ENCODE measurements around the gene HOXD13. TPM values are rescaled to one million over a fixed set of nuclear protein-coding genes. Genes with fewer than 3 reads are reported as not detected.

HOXD13 gene
- total RNA-seq, 8 experiments from 2014 or later: 0.05 to 7.1 (median 0.28) TPM; not detected in 2

- Histone ChIP-seq H3K27ac (no peak overlapping the region), H3K4me1 (replicated peaks in 1 of 2) (peaks cover 0 to 24% of the 10 kb centered on the region in 2 donors), H3K4me3 (no peak overlapping the region)
- WGBS, 10 experiments: 0 to 40% (median 8%) methylated on average over 2 to 15 of the region's 25 CpGs
- ATAC-seq (replicated peaks in 6 of 8): peak in 1 of 8 experiments; percentile 2
- in situ Hi-C loops (cut with MboI; ENCODE audit: low pct_unique_long_range_greater_than_20kb in 2 of 9, low sequenced_read_pairs in 9 of 9, unreplicated experiment in 9 of 9): loop anchor here in 3 of 9 experiments (25.0 kb wide), 3 partner anchors 706 to 1656 kb away; no protein-coding TSS in a partner anchor
Observed at GRCh38 chr2:176105730-176106580, 13.4 kb downstream of the HOXD13 start.

GRCh38 chr2:176106581-176107539 is 14.3 kb downstream of the HOXD13 start, which contains the start of gene HOXD11:
HOXD11 (plus strand) TSS chr2:176107280; CDS start chr2:176107356, 76 bp downstream.
- peak within 1 kb of the TSS in 4 of 5 donors; percentile 1 to 18 (median 12) for H3K4me3 ChIP-seq
- ATAC-seq (replicated peaks in 6 of 8): peak; percentile 13 to 77 (median 59)
- in situ Hi-C loops (cut with MboI; ENCODE audit: low pct_unique_long_range_greater_than_20kb in 2 of 9, low sequenced_read_pairs in 9 of 9, unreplicated experiment in 9 of 9): loop anchor here in 3 of 9 experiments (25.0 kb wide), 3 partner anchors 705 to 1655 kb away; no protein-coding TSS in a partner anchor
- 0 to 12% (median 4%) methylated on average over 1 to 10 of the region's 85 CpGs; no CpG with 5 or more reads in 2 of the 10 experiments for WGBS, 10 experiments
- H3K27ac ChIP-seq: no peak within 1 kb of the TSS
- peaks cover 0 to 24% of the 10 kb centered on the region in 2 donors for H3K4me1 ChIP-seq (replicated peaks in 1 of 2)

- WGBS, 10 experiments: no CpG with 5 or more reads among the region's 59 CpGs
- Histone ChIP-seq H3K27ac (no peak overlapping the region), H3K4me3 (peak overlapping the region in 3 of 5 donors; percentile 1 to 18 (median 14)), H3K4me1 (replicated peaks in 1 of 2) (peaks cover 0 to 24% of the 10 kb centered on the region in 2 donors)
- in situ Hi-C loops (cut with MboI; ENCODE audit: low pct_unique_long_range_greater_than_20kb in 2 of 9, low sequenced_read_pairs in 9 of 9, unreplicated experiment in 9 of 9): loop anchor here in 3 of 9 experiments (25.0 kb wide), 3 partner anchors 705 to 1655 kb away; no protein-coding TSS in a partner anchor
- peak in 4 of 8 experiments; percentile 11 to 17 (median 14) for ATAC-seq (replicated peaks in 6 of 8)
Observed at GRCh38 chr2:176107731-176108181, 15.2 kb downstream of the HOXD13 start.

- WGBS, 10 experiments: 0 to 100% (median 18%) methylated on average over 1 to 19 of the region's 26 CpGs; no CpG with 5 or more reads in 1 of the 10 experiments
- in situ Hi-C loops (cut with MboI; ENCODE audit: low pct_unique_long_range_greater_than_20kb in 2 of 9, low sequenced_read_pairs in 9 of 9, unreplicated experiment in 9 of 9): loop anchor here in 3 of 9 experiments (25.0 kb wide), 3 partner anchors 703 to 1653 kb away; no protein-coding TSS in a partner anchor
- no peak overlapping the region for H3K27ac ChIP-seq
- ATAC-seq (replicated peaks in 6 of 8): no peak
- H3K4me1 ChIP-seq (replicated peaks in 1 of 2): peaks cover 0 to 20% of the 10 kb centered on the region in 2 donors
- H3K4me3 ChIP-seq: no peak overlapping the region
Observed at GRCh38 chr2:176109192-176109901, 16.8 kb downstream of the HOXD13 start.

GRCh38 chr2:176109946-176110345 is 17.4 kb downstream of the HOXD13 start:
- Histone ChIP-seq H3K27ac (no peak overlapping the region), H3K4me1 (replicated peaks in 1 of 2) (peaks cover 0 to 16% of the 10 kb centered on the region in 2 donors), H3K4me3 (no peak overlapping the region)
- WGBS, 10 experiments: 0 to 57% (median 20%) methylated on average over 1 to 4 of the region's 4 CpGs; no CpG with 5 or more reads in 3 of the 10 experiments
- in situ Hi-C loops (cut with MboI; ENCODE audit: low pct_unique_long_range_greater_than_20kb in 2 of 9, low sequenced_read_pairs in 9 of 9, unreplicated experiment in 9 of 9): loop anchor here in 3 of 9 experiments (25.0 kb wide), 3 partner anchors 702 to 1652 kb away; no protein-coding TSS in a partner anchor
- ATAC-seq (replicated peaks in 6 of 8): no peak

GRCh38 chr2:176110415-176111308 is 18.1 kb downstream of the HOXD13 start:
- H3K4me3 ChIP-seq: no peak overlapping the region
- ATAC-seq (replicated peaks in 6 of 8): no peak
- peaks cover 0 to 16% of the 10 kb centered on the region in 2 donors for H3K4me1 ChIP-seq (replicated peaks in 1 of 2)
- 0 to 67% (median 26%) methylated on average over 1 to 7 of the region's 7 CpGs for WGBS, 10 experiments
- H3K27ac ChIP-seq: no peak overlapping the region
- in situ Hi-C loops (cut with MboI; ENCODE audit: low pct_unique_long_range_greater_than_20kb in 2 of 9, low sequenced_read_pairs in 9 of 9, unreplicated experiment in 9 of 9): loop anchor here in 3 of 9 experiments (25.0 kb wide), 3 partner anchors 702 to 1652 kb away; no protein-coding TSS in a partner anchor

- in situ Hi-C loops (cut with MboI; ENCODE audit: low pct_unique_long_range_greater_than_20kb in 2 of 9, low sequenced_read_pairs in 9 of 9, unreplicated experiment in 9 of 9): loop anchor here in 3 of 9 experiments (25.0 kb wide), 3 partner anchors 701 to 1651 kb away; no protein-coding TSS in a partner anchor
- WGBS, 10 experiments: 0 to 100% (median 4%) methylated on average over 1 to 16 of the region's 16 CpGs
- H3K4me3 ChIP-seq: no peak overlapping the region
- peak; percentile 0 to 55 (median 40) for ATAC-seq (replicated peaks in 6 of 8)
- no peak overlapping the region for H3K27ac ChIP-seq
- H3K4me1 ChIP-seq (replicated peaks in 1 of 2): peaks cover 0 to 16% of the 10 kb centered on the region in 2 donors
Observed at GRCh38 chr2:176111309-176111663, 18.8 kb downstream of the HOXD13 start.

- WGBS, 10 experiments: 0 to 100% (median 7%) methylated on average over 1 to 21 of the region's 29 CpGs; no CpG with 5 or more reads in 1 of the 10 experiments
- Histone ChIP-seq H3K4me1 (replicated peaks in 1 of 2) (peaks cover 0 to 13% of the 10 kb centered on the region in 2 donors), H3K4me3 (no peak overlapping the region), H3K27ac (no peak overlapping the region)
- in situ Hi-C loops (cut with MboI; ENCODE audit: low pct_unique_long_range_greater_than_20kb in 2 of 9, low sequenced_read_pairs in 9 of 9, unreplicated experiment in 9 of 9): loop anchor here in 3 of 9 experiments (25.0 kb wide), 3 partner anchors 700 to 1650 kb away; no protein-coding TSS in a partner anchor
- no peak for ATAC-seq (replicated peaks in 6 of 8)
Observed at GRCh38 chr2:176111846-176112374, 19.4 kb downstream of the HOXD13 start.

GRCh38 chr2:176112375-176113302 is 20.1 kb downstream of the HOXD13 start:
- Histone ChIP-seq H3K4me3 (no peak overlapping the region), H3K4me1 (replicated peaks in 1 of 2) (peaks cover 0 to 6% of the 10 kb centered on the region in 2 donors), H3K27ac (no peak overlapping the region)
- ATAC-seq (replicated peaks in 6 of 8): no peak
- 0 to 29% (median 5%) methylated on average over 1 to 15 of the region's 40 CpGs; no CpG with 5 or more reads in 3 of the 10 experiments for whole genome bisulfite sequencing, 10 experiments
- in situ Hi-C loops (cut with MboI; ENCODE audit: low pct_unique_long_range_greater_than_20kb in 2 of 9, low sequenced_read_pairs in 9 of 9, unreplicated experiment in 9 of 9): loop anchor here in 3 of 9 experiments (25.0 kb wide), 3 partner anchors 700 to 1650 kb away; no protein-coding TSS in a partner anchor

All from motor neuron (in vitro differentiated cells).